Measurements from ENCODE around the gene CACHD1. TPM values are rescaled to one million over a fixed set of nuclear protein-coding genes. Genes with fewer than 3 reads are reported as not detected.

The CACHD1 gene
- total and polyA plus RNA-seq, 2 donors from 2014 or later, result 3.9 to 8.2 TPM

DNA sequence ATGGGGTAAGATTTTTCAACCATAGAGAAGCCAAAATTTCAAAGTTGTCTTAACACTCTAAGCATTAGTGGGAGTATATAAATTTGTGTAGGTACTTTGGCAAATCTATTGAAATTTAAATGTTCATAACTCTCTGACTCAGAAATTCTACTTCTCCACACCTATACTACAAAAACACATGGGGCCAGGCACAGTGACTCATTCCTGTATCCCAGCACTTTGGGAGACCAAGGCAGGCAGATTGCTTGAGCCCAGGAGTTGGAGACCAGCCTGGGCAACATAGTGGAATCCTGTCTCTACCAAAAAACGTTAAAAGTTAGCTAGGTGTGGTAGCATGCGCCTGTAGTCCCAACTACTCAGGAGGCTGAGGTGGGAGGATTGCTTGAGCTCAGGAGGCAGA is 233.7 kb downstream of the CACHD1 start:
- TF ChIP-seq, protein P1, sequence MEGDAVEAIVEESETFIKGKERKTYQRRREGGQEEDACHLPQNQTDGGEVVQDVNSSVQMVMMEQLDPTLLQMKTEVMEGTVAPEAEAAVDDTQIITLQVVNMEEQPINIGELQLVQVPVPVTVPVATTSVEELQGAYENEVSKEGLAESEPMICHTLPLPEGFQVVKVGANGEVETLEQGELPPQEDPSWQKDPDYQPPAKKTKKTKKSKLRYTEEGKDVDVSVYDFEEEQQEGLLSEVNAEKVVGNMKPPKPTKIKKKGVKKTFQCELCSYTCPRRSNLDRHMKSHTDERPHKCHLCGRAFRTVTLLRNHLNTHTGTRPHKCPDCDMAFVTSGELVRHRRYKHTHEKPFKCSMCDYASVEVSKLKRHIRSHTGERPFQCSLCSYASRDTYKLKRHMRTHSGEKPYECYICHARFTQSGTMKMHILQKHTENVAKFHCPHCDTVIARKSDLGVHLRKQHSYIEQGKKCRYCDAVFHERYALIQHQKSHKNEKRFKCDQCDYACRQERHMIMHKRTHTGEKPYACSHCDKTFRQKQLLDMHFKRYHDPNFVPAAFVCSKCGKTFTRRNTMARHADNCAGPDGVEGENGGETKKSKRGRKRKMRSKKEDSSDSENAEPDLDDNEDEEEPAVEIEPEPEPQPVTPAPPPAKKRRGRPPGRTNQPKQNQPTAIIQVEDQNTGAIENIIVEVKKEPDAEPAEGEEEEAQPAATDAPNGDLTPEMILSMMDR (IDR thresholded peaks at IDR 0.05; ENCODE audit: borderline replicate concordance, extremely low read depth, insufficient read depth), result no peak
- no peak overlapping the region for H3K9ac ChIP-seq (ENCODE audit: low read length in 3 of 3)
- H3K27ac ChIP-seq (ENCODE audit: low read depth in 2 of 2, low read length in 2 of 2), result no peak overlapping the region
- intact Hi-C loops (cut with DNase I), result no loop called here
- DNase-seq, result no peak
- H3K27me3 ChIP-seq (ENCODE audit: control insufficient read depth, insufficient read depth, low read length), result no peaks in the 10 kb centered on the region
- H3K9me3 ChIP-seq (ENCODE audit: control insufficient read depth in 2 of 3, insufficient read depth in 1 of 3, low read length in 3 of 3), result no peaks in the 10 kb centered on the region
- no peaks in the 10 kb centered on the region for H3K4me1 ChIP-seq (ENCODE audit: control insufficient read depth in 2 of 3, insufficient read depth in 2 of 3, low read depth in 1 of 3, low read length in 3 of 3)
- FAIRE-seq, result no peak
- no peak overlapping the region for H3K4me3 ChIP-seq (ENCODE audit: low read length in 3 of 3)
- H3K36me3 ChIP-seq (ENCODE audit: control insufficient read depth in 2 of 3, insufficient read depth in 3 of 3, low read length in 3 of 3), result no peaks in the 10 kb centered on the region

GRCh38 chr1:64705591-64705990 is 235.7 kb downstream of the CACHD1 start:
- Histone ChIP-seq H3K9me3 (ENCODE audit: control insufficient read depth in 2 of 3, insufficient read depth in 1 of 3, low read length in 3 of 3) (no peaks in the 10 kb centered on the region), H3K36me3 (ENCODE audit: control insufficient read depth in 2 of 3, insufficient read depth in 3 of 3, low read length in 3 of 3) (no peaks in the 10 kb centered on the region), H3K4me1 (ENCODE audit: control insufficient read depth in 2 of 3, insufficient read depth in 2 of 3, low read depth in 1 of 3, low read length in 3 of 3) (no peaks in the 10 kb centered on the region), H3K4me3 (ENCODE audit: low read length in 3 of 3) (no peak overlapping the region), H3K27ac (ENCODE audit: low read depth in 2 of 2, low read length in 2 of 2) (no peak overlapping the region), H3K9ac (ENCODE audit: low read length in 3 of 3) (no peak overlapping the region), H3K27me3 (ENCODE audit: control insufficient read depth, insufficient read depth, low read length) (no peaks in the 10 kb centered on the region)
- intact Hi-C loops (cut with DNase I), result no loop called here
- DNase-seq (no peak), FAIRE-seq (no peak)
- TF ChIP-seq, protein P1 (IDR thresholded peaks at IDR 0.05; ENCODE audit: borderline replicate concordance, extremely low read depth, insufficient read depth), result no peak

DNA sequence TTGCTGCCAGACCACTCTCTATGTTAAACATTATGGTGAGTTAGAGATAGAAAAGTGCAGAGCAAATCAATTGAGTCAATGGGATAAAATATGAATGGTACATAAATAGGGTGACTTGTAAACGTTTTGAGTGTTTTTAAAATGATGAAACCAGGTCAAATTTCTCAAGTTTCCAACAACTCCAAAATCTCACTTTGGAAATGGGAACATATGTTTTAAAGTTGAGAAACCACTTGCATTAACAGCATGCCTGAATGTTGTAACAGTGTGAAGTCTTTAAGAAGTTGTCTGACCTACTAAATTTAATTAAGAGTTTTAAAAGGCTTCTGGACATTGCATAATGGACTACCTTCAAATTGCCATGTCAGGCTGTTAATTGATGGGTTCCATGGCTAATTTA is 241.3 kb downstream of the CACHD1 start:
- intact Hi-C loops (cut with DNase I), result no loop called here
- TF ChIP-seq, protein P1 (IDR thresholded peaks at IDR 0.05; ENCODE audit: borderline replicate concordance, extremely low read depth, insufficient read depth), result no peak
- no peaks in the 10 kb centered on the region for H3K27me3 ChIP-seq (ENCODE audit: control insufficient read depth, insufficient read depth, low read length)

GRCh38 chr1:64712049-64712448 is 242.1 kb downstream of the CACHD1 start:
- intact Hi-C loops (cut with DNase I), result no loop called here

More for the DNA sequence above, 241.3 kb downstream of the CACHD1 start:
- no peak overlapping the region for H3K4me3 ChIP-seq (ENCODE audit: low read length in 3 of 3)
- no peaks in the 10 kb centered on the region for H3K9me3 ChIP-seq (ENCODE audit: control insufficient read depth in 2 of 3, insufficient read depth in 1 of 3, low read length in 3 of 3)
- H3K9ac ChIP-seq (ENCODE audit: low read length in 3 of 3), result no peak overlapping the region
- H3K4me1 ChIP-seq (ENCODE audit: control insufficient read depth in 2 of 3, insufficient read depth in 2 of 3, low read depth in 1 of 3, low read length in 3 of 3), result no peaks in the 10 kb centered on the region
- H3K36me3 ChIP-seq (ENCODE audit: control insufficient read depth in 2 of 3, insufficient read depth in 3 of 3, low read length in 3 of 3), result no peaks in the 10 kb centered on the region
- DNase-seq (no peak), FAIRE-seq (no peak)
- H3K27ac ChIP-seq (ENCODE audit: low read depth in 2 of 2, low read length in 2 of 2), result no peak overlapping the region

More at GRCh38 chr1:64712049-64712448, 242.1 kb downstream of the CACHD1 start:
- Histone ChIP-seq H3K36me3 (ENCODE audit: control insufficient read depth in 2 of 3, insufficient read depth in 3 of 3, low read length in 3 of 3) (no peaks in the 10 kb centered on the region), H3K4me1 (ENCODE audit: control insufficient read depth in 2 of 3, insufficient read depth in 2 of 3, low read depth in 1 of 3, low read length in 3 of 3) (no peaks in the 10 kb centered on the region), H3K4me3 (ENCODE audit: low read length in 3 of 3) (no peak overlapping the region), H3K27me3 (ENCODE audit: control insufficient read depth, insufficient read depth, low read length) (no peaks in the 10 kb centered on the region), H3K27ac (ENCODE audit: low read depth in 2 of 2, low read length in 2 of 2) (no peak overlapping the region), H3K9ac (ENCODE audit: low read length in 3 of 3) (no peak overlapping the region), H3K9me3 (ENCODE audit: control insufficient read depth in 2 of 3, insufficient read depth in 1 of 3, low read length in 3 of 3) (no peaks in the 10 kb centered on the region)
- TF ChIP-seq, protein P1 (IDR thresholded peaks at IDR 0.05; ENCODE audit: borderline replicate concordance, extremely low read depth, insufficient read depth), result no peak
- DNase-seq, result no peak
- FAIRE-seq, result no peak
